A673 (cell line): Measurements from ENCODE around the gene STK10. TPM values are rescaled to one million over a fixed set of nuclear protein-coding genes. Genes with fewer than 3 reads are reported as not detected.

ENCODE experiments used
- BruUV-seq: library from RNA; stranded (reverse); fragments of 400-500 nt; replicated peaks from 2 replicates; lab custom pipeline; 2021; lab: Mats Ljungman, UMichigan
- CTCF ChIA-PET: fragments of 300-600 bp; sonication (Branson Sonifier 250); formaldehyde crosslinking; loops from one replicate; lab custom pipeline; 2022; ENCODE audit warnings: antibody characterized with exemption; lab: Charles Lee
- POLR2A ChIA-PET: fragments of 300-600 bp; sonication (Branson Sonifier 250); formaldehyde crosslinking; loops from one replicate; lab custom pipeline; 2022; ENCODE audit warnings: antibody characterized with exemption; ENCODE audit not compliant: low non-redundant PET; lab: Charles Lee
- DNase-seq: peaks from one replicate; pipeline ENCODE4 v3.0.0-alpha.2; 2015; ENCODE audit warnings: low spot score
- H3K27ac ChIP-seq: fragments of 200-600 bp; sonication (generic); 2 replicates; pipeline ENCODE4 v1.5.1; 2016; ENCODE audit warnings: mixed run types, low read depth, mild to moderate bottlenecking, mixed read lengths, antibody characterized with exemption, low read length; ENCODE audit not compliant: poor library complexity, severe bottlenecking
- H3K27me3 ChIP-seq: fragments of 200-600 bp; sonication (generic); replicated peaks from 2 replicates; pipeline ENCODE4 v1.6.1; 2017; ENCODE audit warnings: mixed run types, low read depth, mild to moderate bottlenecking, mixed read lengths, antibody characterized with exemption, low read length; ENCODE audit not compliant: insufficient read depth, poor library complexity
- H3K36me3 ChIP-seq: fragments of 200-600 bp; sonication (generic); 2 replicates; pipeline ENCODE4 v1.6.1; 2016; ENCODE audit warnings: mixed run types, mild to moderate bottlenecking, mixed read lengths, antibody characterized with exemption, low read length; ENCODE audit not compliant: insufficient read depth, poor library complexity, severe bottlenecking
- H3K4me1 ChIP-seq: fragments of 200-600 bp; sonication (generic); 2 replicates; pipeline ENCODE4 v1.6.1; 2017; ENCODE audit warnings: mixed run types, mild to moderate bottlenecking, mixed read lengths, antibody characterized with exemption, low read length; ENCODE audit not compliant: insufficient read depth, poor library complexity, severe bottlenecking
- H3K4me3 ChIP-seq: fragments of 200-600 bp; sonication (generic); 2 replicates; pipeline ENCODE4 v1.5.1; 2016; ENCODE audit warnings: low read depth, mixed run types, mild to moderate bottlenecking, mixed read lengths, low read length; ENCODE audit not compliant: poor library complexity, severe bottlenecking
- H3K9me3 ChIP-seq: fragments of 200-600 bp; sonication (generic); 2 replicates; pipeline ENCODE4 v1.6.1; 2016; ENCODE audit warnings: mixed run types, low read depth, mild to moderate bottlenecking, mixed read lengths, antibody characterized with exemption, low read length; ENCODE audit not compliant: poor library complexity, severe bottlenecking
- EZH2 ChIP-seq: fragments of 200-600 bp; sonication (generic); IDR thresholded peaks from 2 replicates; pipeline ENCODE4 v1.6.1; 2017; ENCODE audit warnings: borderline replicate concordance, low read depth, mild to moderate bottlenecking, mixed read lengths, antibody characterized with exemption, low read length; ENCODE audit not compliant: poor library complexity, severe bottlenecking
- intact Hi-C: fragments of 100-400 bp; cut with micrococcal nuclease; formaldehyde crosslinking; loops from one replicate; pipeline ENCODE4 v1.10.0; 2022; ENCODE audit not compliant: unreplicated experiment
- total RNA-seq: library from RNA; stranded (reverse); gene quantifications from 2 replicates; pipeline ENCODE4 v1.2.3, GENCODE V29; 2021
- TF ChIP-seq, protein P1 (sequence below): fragments of 300-800, 200-600 bp; sonication (generic); conservative IDR thresholded peaks from 2 replicates; pipeline ENCODE4 v1.5.1; 2017; ENCODE audit warnings: low read depth, mild to moderate bottlenecking, antibody characterized with exemption, low read length, moderate library complexity, mixed read lengths

STK10 gene
- total RNA-seq, 1 experiment from 2014 or later, result 3.8 TPM

DNA sequence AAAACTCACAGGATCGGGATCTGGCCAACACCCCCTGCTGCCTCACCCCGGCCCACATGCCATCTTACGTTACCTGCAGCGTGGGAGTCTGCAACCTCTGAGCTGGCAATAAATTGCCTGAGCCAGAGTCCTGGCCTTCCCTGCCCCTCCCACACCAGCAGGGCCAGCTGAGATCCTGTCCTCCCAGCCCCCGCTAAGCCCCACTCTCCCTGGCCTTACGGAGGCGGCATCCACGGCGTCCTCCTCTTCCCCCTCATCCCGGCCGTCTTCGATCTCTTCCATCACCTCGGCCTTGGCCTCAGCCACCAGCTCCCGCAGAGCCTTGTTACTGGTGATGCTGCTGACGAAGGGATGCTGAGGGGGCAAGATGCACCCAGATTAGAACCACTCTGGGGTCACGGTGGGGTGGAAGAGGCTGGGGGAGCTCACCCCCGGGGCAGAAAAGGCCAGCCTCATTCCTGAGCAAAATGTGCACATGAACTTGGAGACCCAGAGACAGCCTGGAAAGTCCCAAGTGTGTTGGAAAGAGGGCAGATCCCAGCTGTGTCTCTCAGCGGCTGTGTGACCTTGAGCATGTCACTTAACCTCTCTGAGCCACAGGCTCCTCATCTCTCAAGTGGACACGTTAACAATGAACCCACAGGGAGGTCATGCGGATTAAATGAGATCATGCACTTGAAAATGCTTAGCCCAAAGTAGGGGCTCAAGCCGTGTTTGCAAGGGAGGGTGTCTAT is 91.7 kb downstream of the STK10 start:
- ChIA-PET CTCF (no interaction called here), POLR2A (no interaction called here)
- H3K9me3 ChIP-seq, result no peaks in the 10 kb centered on the region
- H3K36me3 ChIP-seq, result no peaks in the 10 kb centered on the region
- no peak overlapping the region for H3K4me3 ChIP-seq
- H3K4me1 ChIP-seq, result no peaks in the 10 kb centered on the region
- TF ChIP-seq, protein P1, sequence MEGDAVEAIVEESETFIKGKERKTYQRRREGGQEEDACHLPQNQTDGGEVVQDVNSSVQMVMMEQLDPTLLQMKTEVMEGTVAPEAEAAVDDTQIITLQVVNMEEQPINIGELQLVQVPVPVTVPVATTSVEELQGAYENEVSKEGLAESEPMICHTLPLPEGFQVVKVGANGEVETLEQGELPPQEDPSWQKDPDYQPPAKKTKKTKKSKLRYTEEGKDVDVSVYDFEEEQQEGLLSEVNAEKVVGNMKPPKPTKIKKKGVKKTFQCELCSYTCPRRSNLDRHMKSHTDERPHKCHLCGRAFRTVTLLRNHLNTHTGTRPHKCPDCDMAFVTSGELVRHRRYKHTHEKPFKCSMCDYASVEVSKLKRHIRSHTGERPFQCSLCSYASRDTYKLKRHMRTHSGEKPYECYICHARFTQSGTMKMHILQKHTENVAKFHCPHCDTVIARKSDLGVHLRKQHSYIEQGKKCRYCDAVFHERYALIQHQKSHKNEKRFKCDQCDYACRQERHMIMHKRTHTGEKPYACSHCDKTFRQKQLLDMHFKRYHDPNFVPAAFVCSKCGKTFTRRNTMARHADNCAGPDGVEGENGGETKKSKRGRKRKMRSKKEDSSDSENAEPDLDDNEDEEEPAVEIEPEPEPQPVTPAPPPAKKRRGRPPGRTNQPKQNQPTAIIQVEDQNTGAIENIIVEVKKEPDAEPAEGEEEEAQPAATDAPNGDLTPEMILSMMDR, result no peak
- no peak for TF ChIP-seq EZH2
- H3K27me3 ChIP-seq, result no peaks in the 10 kb centered on the region
- H3K27ac ChIP-seq, result no peak overlapping the region
- BruUV-seq, result no TSS peak
- intact Hi-C loops, result no loop called here
- DNase-seq, result no peak

DNA sequence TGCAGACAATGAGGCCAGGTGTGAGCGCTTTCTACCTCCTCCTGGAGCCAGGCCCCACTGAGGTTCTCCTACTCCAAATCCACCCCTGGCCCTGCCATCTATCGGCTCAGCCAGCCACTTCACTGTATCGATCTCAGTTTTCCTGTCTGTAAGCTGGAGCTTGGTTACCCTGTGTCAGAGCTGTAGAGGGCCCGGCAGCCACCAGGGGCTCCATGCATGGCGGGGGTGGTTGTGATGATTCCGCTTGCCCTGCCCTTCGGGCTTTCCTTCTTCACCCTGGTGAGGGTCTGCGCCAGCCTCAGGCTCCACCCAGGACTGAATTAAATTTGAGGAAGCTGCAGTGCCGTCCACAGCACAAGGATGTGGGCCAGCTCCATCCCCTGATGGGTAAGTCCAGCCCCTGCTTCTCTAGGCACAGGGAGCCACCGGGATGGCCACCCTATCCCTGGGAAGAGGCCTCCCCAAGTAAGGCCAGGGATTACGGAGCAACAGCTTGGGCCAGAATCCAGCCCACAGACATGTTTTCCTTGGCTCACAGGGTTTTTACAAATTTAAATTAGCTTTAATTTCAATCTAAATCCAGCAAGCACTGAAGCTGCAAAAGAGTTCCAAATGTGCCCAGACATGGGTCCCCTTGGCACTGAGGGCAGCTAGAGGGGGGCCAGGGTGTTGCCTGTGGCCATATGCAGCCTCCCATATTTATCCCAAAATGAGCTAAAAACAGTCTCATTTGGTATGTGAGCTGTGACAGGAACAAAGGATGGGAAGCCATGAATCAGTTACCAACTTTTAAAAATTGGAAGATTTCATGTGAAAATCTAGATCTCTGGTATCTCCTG is 92.4 kb downstream of the STK10 start:
- BruUV-seq, result no TSS peak
- no peak for DNase-seq
- Histone ChIP-seq H3K9me3 (no peaks in the 10 kb centered on the region), H3K4me3 (no peak overlapping the region), H3K27me3 (no peaks in the 10 kb centered on the region), H3K27ac (no peak overlapping the region), H3K4me1 (no peaks in the 10 kb centered on the region), H3K36me3 (no peaks in the 10 kb centered on the region)
- ChIA-PET POLR2A (no interaction called here), CTCF (no interaction called here)
- intact Hi-C loops, result no loop called here
- TF ChIP-seq, protein P1, result no peak
- TF ChIP-seq EZH2, result no peak

DNA sequence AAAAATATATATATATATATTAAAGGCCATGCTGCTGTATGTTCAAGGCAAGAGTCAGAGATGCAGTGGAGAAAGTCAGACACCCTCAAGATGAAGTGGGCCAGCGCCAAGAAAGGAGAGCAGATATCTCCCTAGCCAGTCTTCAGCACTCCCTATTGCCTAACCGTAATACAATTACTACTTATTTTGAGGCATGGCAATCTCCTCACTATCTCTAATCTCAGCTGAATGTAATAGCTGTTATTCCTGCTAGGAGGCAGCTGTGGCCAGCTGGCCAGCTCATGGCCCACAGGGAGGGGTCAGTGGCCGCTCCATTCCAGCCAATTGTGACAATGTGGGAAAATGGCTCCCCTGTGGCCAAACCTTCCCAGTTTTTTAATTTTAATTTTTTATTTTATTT is 94.1 kb downstream of the STK10 start:
- H3K4me3 ChIP-seq, result no peak overlapping the region
- TF ChIP-seq, protein P1, result no peak
- TF ChIP-seq EZH2, result no peak
- H3K4me1 ChIP-seq, result no peaks in the 10 kb centered on the region
- CTCF ChIA-PET, result no interaction called here
- DNase-seq, result no peak
- H3K27ac ChIP-seq, result no peak overlapping the region
- no TSS peak for BruUV-seq
- H3K36me3 ChIP-seq, result no peaks in the 10 kb centered on the region
- H3K9me3 ChIP-seq, result no peaks in the 10 kb centered on the region
- no peaks in the 10 kb centered on the region for H3K27me3 ChIP-seq
- intact Hi-C loops, result no loop called here
- POLR2A ChIA-PET, result no interaction called here
